ENCODE measurements around the gene SEMA3B. TPM values are rescaled to one million over a fixed set of nuclear protein-coding genes. Genes with fewer than 3 reads are reported as not detected.

The SEMA3B gene
- total RNA-seq, 5 donors from 2014 or later (not counting 1 experiment from before 2014, with no cell fraction given): 0.33 to 2.5 (median 1.5) TPM

- Mint-ChIP-seq H3K9me3 (no peaks in the 10 kb centered on the region), H3K36me3 (no peaks in the 10 kb centered on the region), H3K27ac (peak overlapping the region; percentile 23 to 82), H3K4me1 (peaks cover 26 to 48% (median 34%) of the 10 kb centered on the region in 3 donors), H3K4me3 (peak overlapping the region in 1 of 3 donors; percentile 1), H3K27me3 (no peaks in the 10 kb centered on the region)
- 96% methylated on average over 3 of the region's 4 CpGs for WGBS (ENCODE audit: insufficient coverage)
- no peak overlapping the region for H3K27ac ChIP-seq (ENCODE audit: low read length)
- CTCF ChIA-PET: interaction anchor here (0.6 to 1.5 kb wide), 8 partner anchors 12 to 363 kb away, joined by 3 to 8 read pairs (median 3); partner anchors contain the start of genes HYAL3 (in 1 of the 2) and NAA80 (in 1 of the 2)
- peaks cover 12 to 59% of the 10 kb centered on the region in 2 experiments for H3K4me1 ChIP-seq (ENCODE audit: control insufficient read depth in 1 of 2, extremely low read depth in 1 of 2, insufficient read depth in 2 of 2, low read length in 2 of 2)
- H3K4me3 ChIP-seq (ENCODE audit: control insufficient read depth in 1 of 2, extremely low read depth in 1 of 2, low read length in 1 of 2): no peak overlapping the region
- H3K27me3 ChIP-seq (replicated peaks in 1 of 2; ENCODE audit: control insufficient read depth in 2 of 2, extremely low read depth in 1 of 2, insufficient read depth in 2 of 2, low read length in 1 of 2): no peaks in the 10 kb centered on the region
- DNase-seq: peak in 27 of 35 experiments; percentile 20 to 71 (median 50)
- POLR2A ChIA-PET: interaction anchor here in 1 of 2 donors (1.2 kb wide), 1 partner anchor 13 kb away, joined by 3 read pairs; no protein-coding TSS in a partner anchor
- peaks cover 2 to 9% of the 10 kb centered on the region in 2 donors for H3K36me3 ChIP-seq (ENCODE audit: control insufficient read depth in 2 of 2, extremely low read depth in 1 of 2, insufficient read depth in 1 of 2, low read length in 1 of 2)
- peak in 2 of 4 experiments; percentile 13 to 19 for ATAC-seq (replicated peaks in 1 of 4)
- H3K9me3 ChIP-seq: no peaks in the 10 kb centered on the region
Measured at GRCh38 chr3:50324351-50325112, 55.6 kb downstream of the SEMA3B start.

DNA sequence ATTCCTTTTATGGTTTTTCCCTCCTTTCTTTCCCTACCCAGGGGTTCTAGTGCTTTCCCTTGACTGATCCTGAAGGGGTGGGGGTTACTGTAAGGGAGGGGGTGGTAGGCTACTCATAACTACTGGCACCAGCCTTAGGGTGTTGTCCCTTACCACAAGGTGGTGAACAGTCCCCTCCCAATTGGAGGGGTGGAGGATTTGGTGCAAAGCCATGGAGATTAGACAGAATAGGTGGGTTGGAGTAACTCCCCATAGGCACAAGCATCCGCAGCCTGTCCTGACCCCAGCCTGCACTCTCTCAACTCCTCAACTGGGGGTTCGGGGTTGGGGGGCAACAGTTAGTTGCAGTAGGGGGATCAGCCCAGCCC is 56.1 kb downstream of the SEMA3B start:
- CTCF ChIA-PET: interaction anchor here in 1 of 2 donors (0.9 to 1.5 kb wide), 3 partner anchors 12 to 90 kb away, joined by 3 to 5 read pairs (median 3); no protein-coding TSS in a partner anchor
- peaks cover 2 to 15% of the 10 kb centered on the region in 2 donors for H3K36me3 ChIP-seq (ENCODE audit: control insufficient read depth in 2 of 2, extremely low read depth in 1 of 2, insufficient read depth in 1 of 2, low read length in 1 of 2)
- no peak overlapping the region for H3K27ac ChIP-seq (ENCODE audit: low read length)
- Mint-ChIP-seq H3K9me3 (no peaks in the 10 kb centered on the region), H3K27me3 (no peaks in the 10 kb centered on the region), H3K36me3 (peaks cover 4% of the 10 kb centered on the region), H3K27ac (peak overlapping the region in 1 of 2 donors; percentile 34), H3K4me3 (peak overlapping the region in 1 of 3 donors; percentile 47), H3K4me1 (peaks cover 21 to 42% (median 29%) of the 10 kb centered on the region in 3 donors)
- peaks cover 12 to 54% of the 10 kb centered on the region in 2 experiments for H3K4me1 ChIP-seq (ENCODE audit: control insufficient read depth in 1 of 2, extremely low read depth in 1 of 2, insufficient read depth in 2 of 2, low read length in 2 of 2)
- H3K4me3 ChIP-seq (ENCODE audit: control insufficient read depth in 1 of 2, extremely low read depth in 1 of 2, low read length in 1 of 2): no peak overlapping the region
- no peaks in the 10 kb centered on the region for H3K27me3 ChIP-seq (replicated peaks in 1 of 2; ENCODE audit: control insufficient read depth in 2 of 2, extremely low read depth in 1 of 2, insufficient read depth in 2 of 2, low read length in 1 of 2)
- no CpG with 5 or more reads among the region's 2 CpGs for WGBS (ENCODE audit: insufficient coverage)
- POLR2A ChIA-PET: no interaction called here
- DNase-seq: no peak
- no peak for ATAC-seq (replicated peaks in 1 of 4)
- H3K9me3 ChIP-seq: no peaks in the 10 kb centered on the region

DNA sequence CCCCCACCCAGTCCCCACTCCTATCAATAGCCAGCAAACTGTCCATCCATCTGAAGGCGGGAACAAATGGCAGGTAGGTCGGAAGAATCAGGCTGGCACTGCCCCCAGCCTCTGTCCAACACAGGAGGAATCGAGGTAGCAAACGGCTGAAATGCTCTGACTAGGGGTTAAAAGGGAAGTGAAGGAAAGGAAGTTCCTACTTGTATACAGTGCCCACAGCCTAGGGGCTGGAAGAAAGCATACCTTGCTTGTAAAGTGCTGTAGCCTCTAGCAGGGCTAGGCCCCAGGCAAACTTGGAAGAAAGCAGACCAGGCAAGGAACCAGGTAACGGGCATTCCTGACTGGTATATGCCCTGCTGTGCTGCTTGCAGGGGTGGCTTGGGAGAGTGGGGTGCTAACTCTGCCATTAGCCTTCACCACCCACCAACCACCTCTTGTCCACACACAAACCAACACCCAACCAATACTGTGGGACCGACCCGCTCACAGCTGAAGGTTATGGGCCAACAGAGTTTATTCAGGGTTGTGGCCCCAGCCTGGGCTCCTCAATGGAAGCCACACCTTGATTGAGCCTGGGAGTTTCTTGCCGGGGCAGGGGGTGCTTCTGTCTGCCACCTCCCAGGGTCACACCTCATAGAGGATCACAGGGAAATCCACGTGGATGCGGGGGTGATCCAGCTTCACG is 56.7 kb downstream of the SEMA3B start:
- POLR2A ChIA-PET: no interaction called here
- Histone ChIP-seq H3K9me3 (no peaks in the 10 kb centered on the region), H3K4me1 (ENCODE audit: control insufficient read depth in 1 of 2, extremely low read depth in 1 of 2, insufficient read depth in 2 of 2, low read length in 2 of 2) (peaks cover 9 to 48% of the 10 kb centered on the region in 2 experiments), H3K27me3 (replicated peaks in 1 of 2; ENCODE audit: control insufficient read depth in 2 of 2, extremely low read depth in 1 of 2, insufficient read depth in 2 of 2, low read length in 1 of 2) (no peaks in the 10 kb centered on the region), H3K4me3 (ENCODE audit: control insufficient read depth in 1 of 2, extremely low read depth in 1 of 2, low read length in 1 of 2) (no peak overlapping the region), H3K36me3 (ENCODE audit: control insufficient read depth in 2 of 2, extremely low read depth in 1 of 2, insufficient read depth in 1 of 2, low read length in 1 of 2) (peaks cover 2 to 20% of the 10 kb centered on the region in 2 donors), H3K27ac (ENCODE audit: low read length) (no peak overlapping the region)
- CTCF ChIA-PET: interaction anchor here in 1 of 2 donors (1.2 to 1.5 kb wide), 2 partner anchors 11 to 90 kb away, joined by 3 to 5 read pairs; no protein-coding TSS in a partner anchor
- no peak overlapping the region for H3K27ac Mint-ChIP-seq
- peaks cover 16 to 36% (median 23%) of the 10 kb centered on the region in 3 donors for H3K4me1 Mint-ChIP-seq
- WGBS (ENCODE audit: insufficient coverage): 98% methylated on average over 5 of the region's 11 CpGs
- no peaks in the 10 kb centered on the region for H3K9me3 Mint-ChIP-seq
- peaks cover 7% of the 10 kb centered on the region for H3K36me3 Mint-ChIP-seq
- peak overlapping the region in 1 of 3 donors; percentile 89 for H3K4me3 Mint-ChIP-seq
- H3K27me3 Mint-ChIP-seq: no peaks in the 10 kb centered on the region
- DNase-seq (no peak), ATAC-seq (replicated peaks in 1 of 4) (no peak)

GRCh38 chr3:50326182-50326541 is 57.2 kb downstream of the SEMA3B start:
- WGBS (ENCODE audit: insufficient coverage): no CpG with 5 or more reads among the region's 8 CpGs
- no peak overlapping the region for H3K27ac ChIP-seq (ENCODE audit: low read length)
- H3K27me3 ChIP-seq (replicated peaks in 1 of 2; ENCODE audit: control insufficient read depth in 2 of 2, extremely low read depth in 1 of 2, insufficient read depth in 2 of 2, low read length in 1 of 2): no peaks in the 10 kb centered on the region
- no peak overlapping the region for H3K4me3 ChIP-seq (ENCODE audit: control insufficient read depth in 1 of 2, extremely low read depth in 1 of 2, low read length in 1 of 2)
- ChIA-PET CTCF (no interaction called here), POLR2A (no interaction called here)
- Mint-ChIP-seq H3K9me3 (no peaks in the 10 kb centered on the region), H3K27me3 (no peaks in the 10 kb centered on the region), H3K27ac (no peak overlapping the region), H3K4me3 (peak overlapping the region; percentile 21 to 89 (median 86)), H3K4me1 (peaks cover 15 to 35% (median 22%) of the 10 kb centered on the region in 3 donors), H3K36me3 (peaks cover 13% of the 10 kb centered on the region)
- H3K9me3 ChIP-seq: no peaks in the 10 kb centered on the region
- peaks cover 8 to 45% of the 10 kb centered on the region in 2 experiments for H3K4me1 ChIP-seq (ENCODE audit: control insufficient read depth in 1 of 2, extremely low read depth in 1 of 2, insufficient read depth in 2 of 2, low read length in 2 of 2)
- no peak for DNase-seq
- peaks cover 6 to 25% of the 10 kb centered on the region in 2 donors for H3K36me3 ChIP-seq (ENCODE audit: control insufficient read depth in 2 of 2, extremely low read depth in 1 of 2, insufficient read depth in 1 of 2, low read length in 1 of 2)
- no peak for ATAC-seq (replicated peaks in 1 of 4)

GRCh38 chr3:50327129-50327528 is 58.2 kb downstream of the SEMA3B start:
- H3K4me3 ChIP-seq (ENCODE audit: control insufficient read depth in 1 of 2, extremely low read depth in 1 of 2, low read length in 1 of 2): peak overlapping the region; percentile 77 to 90
- ChIA-PET CTCF (interaction anchor here (0.5 to 1.7 kb wide), 3 partner anchors 10 to 76 kb away, joined by 3 to 11 read pairs (median 3); no protein-coding TSS in a partner anchor), POLR2A (interaction anchor here (0.8 to 2.5 kb wide), 2 partner anchors 10 to 23 kb away, joined by 3 to 11 read pairs; partner anchors contain the start of genes CYB561D2 (in 1 of the 2) and NPRL2 (in 1 of the 2))
- DNase-seq: no peak
- H3K27ac ChIP-seq (ENCODE audit: low read length): peak overlapping the region; percentile 61
- peaks cover 16% of the 10 kb centered on the region for H3K36me3 Mint-ChIP-seq
- peak overlapping the region; percentile 58 to 63 for H3K27ac Mint-ChIP-seq
- H3K27me3 Mint-ChIP-seq: no peaks in the 10 kb centered on the region
- H3K4me3 Mint-ChIP-seq: peak overlapping the region; percentile 86 to 92 (median 89)
- H3K36me3 ChIP-seq (ENCODE audit: control insufficient read depth in 2 of 2, extremely low read depth in 1 of 2, insufficient read depth in 1 of 2, low read length in 1 of 2): peaks cover 14 to 35% of the 10 kb centered on the region in 2 donors
- H3K27me3 ChIP-seq (replicated peaks in 1 of 2; ENCODE audit: control insufficient read depth in 2 of 2, extremely low read depth in 1 of 2, insufficient read depth in 2 of 2, low read length in 1 of 2): no peaks in the 10 kb centered on the region
- no peaks in the 10 kb centered on the region for H3K9me3 ChIP-seq
- no CpG with 5 or more reads among the region's 4 CpGs for WGBS (ENCODE audit: insufficient coverage)
- H3K4me1 Mint-ChIP-seq: peaks cover 15 to 37% (median 22%) of the 10 kb centered on the region in 3 donors
- no peak for ATAC-seq (replicated peaks in 1 of 4)
- H3K4me1 ChIP-seq (ENCODE audit: control insufficient read depth in 1 of 2, extremely low read depth in 1 of 2, insufficient read depth in 2 of 2, low read length in 2 of 2): peaks cover 6 to 42% of the 10 kb centered on the region in 2 experiments
- no peaks in the 10 kb centered on the region for H3K9me3 Mint-ChIP-seq
